ENCODE measurements around the gene ANGEL1.

The ANGEL1 gene

GRCh38 chr14:76778546-76779215, 34.0 kb downstream of the ANGEL1 start:
- DNase-seq = no peak

DNA sequence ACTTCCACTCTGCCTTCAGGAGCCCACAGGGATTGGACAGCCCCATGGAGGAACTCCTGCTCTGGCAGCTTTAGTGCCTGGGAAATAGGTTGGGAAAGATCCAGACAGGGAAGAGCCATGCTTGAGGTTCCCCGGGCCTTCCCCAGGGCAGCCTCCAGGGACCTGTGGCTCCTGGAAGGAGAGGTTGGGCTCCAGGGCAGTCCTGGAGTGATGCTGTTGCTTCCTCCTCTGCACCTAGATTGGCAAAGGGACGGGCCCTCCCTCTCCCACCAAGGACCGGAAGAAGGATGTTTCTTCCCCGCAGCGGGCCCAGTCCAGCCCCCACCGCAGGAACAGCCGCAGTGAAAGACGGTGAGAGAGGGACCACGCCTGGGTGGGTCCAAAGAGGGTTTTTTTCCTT, 35.0 kb downstream of the ANGEL1 start:
- DNase-seq = no peak

DNA sequence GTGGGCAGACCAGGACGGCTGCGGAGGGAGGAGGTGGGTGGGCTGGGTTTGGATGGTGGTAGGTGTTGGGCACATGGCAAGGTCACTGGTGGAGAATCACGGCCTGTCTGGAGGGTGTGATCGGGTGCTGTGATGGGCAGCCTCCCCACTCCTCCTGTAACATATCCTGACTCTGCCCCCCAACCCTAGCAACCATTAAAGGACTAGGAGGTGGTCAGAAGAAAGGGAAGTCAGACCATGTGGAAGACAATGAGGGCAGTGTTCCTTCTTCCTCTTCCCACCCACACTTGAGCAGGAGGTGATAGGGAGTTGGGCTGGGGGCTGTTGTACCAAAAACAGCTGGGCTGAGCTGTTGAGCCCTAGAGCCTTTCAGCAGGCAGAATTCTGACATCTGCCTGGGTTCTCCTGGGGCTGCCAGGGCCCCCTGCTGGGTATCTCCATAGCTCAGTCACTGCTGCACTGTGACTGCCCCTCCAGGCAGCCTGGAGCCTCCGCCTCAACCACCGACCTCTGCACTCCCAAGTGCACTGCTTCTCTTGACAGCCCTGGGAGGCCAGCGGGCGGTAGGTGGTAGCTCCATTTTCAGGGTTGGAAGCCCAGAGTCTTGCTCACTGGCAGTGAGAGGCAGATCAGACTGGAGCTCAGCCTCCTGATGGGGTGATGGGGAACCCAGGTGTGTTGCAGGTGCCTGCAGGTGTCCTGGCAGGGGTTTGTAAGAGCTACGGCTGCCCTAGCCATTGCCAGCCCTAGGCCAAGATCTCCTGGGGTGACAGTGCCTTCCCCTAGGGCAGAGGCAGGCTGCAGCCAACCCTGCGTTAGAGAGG, 36.0 kb downstream of the ANGEL1 start:
- no peak for DNase-seq

DNA sequence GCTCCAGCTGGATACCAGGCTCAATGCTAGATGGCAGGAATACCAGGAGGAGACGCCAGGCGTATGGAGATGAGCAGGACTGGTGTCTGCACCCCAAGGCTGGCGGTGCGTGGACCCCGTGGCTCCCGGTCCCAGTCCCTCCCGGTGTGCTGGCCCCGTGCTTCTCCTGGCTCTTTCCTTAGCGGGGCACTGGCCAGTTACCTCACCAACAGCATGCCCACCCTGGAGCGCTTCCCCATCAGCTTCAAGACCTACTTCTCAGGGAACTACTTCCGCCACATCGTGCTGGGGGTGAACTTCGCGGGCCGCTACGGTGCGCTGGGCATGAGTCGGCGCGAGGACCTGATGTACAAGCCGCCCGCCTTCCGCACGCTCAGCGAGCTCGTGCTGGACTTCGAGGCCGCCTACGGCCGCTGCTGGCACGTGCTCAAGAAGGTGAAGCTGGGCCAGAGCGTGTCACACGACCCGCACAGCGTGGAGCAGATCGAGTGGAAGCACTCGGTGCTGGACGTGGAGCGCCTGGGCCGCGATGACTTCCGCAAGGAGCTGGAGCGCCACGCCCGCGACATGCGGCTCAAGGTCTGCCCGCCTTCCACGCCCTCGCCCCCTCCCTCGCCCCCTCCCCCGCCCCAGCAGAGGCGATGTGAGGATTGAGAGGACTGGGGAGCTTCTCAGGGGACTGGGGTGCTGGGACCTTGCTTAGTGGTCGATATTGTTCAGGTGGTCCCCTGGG, 36.8 kb downstream of the ANGEL1 start:
- no peak for DNase-seq

DNA sequence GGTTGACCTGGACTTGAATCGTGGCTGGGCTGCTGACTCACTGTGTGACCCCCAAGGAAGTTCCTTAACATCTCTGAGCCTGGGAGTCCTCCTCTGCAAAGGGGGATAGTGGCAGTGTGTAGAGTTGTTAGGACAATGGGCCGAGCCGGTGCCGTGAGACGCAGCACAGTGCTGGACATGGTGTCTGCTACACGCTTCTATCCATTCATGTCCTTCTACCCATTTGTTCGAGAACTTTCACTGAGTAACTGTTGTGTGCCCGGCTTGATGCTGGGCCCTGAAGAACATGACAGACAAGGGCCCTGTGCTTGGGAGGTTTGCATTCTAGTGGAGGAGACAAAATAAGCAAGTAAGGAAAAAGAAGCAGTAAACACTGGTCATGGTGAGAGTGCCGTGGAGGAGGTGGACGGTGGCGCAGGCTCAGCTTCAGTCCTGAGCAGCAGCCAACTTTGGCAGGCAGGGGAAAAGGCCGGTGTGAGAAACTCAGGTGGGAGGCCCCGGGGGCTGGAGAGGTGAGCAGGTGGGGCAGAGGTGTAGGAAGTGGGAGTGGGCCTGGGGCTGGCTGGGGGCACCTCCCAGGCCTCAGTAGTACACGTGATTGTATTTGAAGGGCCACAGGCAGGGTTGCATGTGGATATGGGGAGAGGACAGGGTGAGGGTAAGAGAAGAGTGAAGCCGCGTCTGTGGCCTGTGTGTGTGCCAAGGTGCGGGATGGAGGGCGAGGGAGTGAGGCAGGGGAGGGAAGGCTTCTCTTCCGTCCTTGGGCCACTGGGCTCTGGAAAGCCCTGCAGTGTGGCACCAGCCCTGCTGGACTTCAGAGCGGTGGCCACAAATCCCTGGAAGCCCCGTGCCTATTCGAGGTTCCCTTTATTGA, 37.6 kb downstream of the ANGEL1 start:
- no peak for DNase-seq

DNA sequence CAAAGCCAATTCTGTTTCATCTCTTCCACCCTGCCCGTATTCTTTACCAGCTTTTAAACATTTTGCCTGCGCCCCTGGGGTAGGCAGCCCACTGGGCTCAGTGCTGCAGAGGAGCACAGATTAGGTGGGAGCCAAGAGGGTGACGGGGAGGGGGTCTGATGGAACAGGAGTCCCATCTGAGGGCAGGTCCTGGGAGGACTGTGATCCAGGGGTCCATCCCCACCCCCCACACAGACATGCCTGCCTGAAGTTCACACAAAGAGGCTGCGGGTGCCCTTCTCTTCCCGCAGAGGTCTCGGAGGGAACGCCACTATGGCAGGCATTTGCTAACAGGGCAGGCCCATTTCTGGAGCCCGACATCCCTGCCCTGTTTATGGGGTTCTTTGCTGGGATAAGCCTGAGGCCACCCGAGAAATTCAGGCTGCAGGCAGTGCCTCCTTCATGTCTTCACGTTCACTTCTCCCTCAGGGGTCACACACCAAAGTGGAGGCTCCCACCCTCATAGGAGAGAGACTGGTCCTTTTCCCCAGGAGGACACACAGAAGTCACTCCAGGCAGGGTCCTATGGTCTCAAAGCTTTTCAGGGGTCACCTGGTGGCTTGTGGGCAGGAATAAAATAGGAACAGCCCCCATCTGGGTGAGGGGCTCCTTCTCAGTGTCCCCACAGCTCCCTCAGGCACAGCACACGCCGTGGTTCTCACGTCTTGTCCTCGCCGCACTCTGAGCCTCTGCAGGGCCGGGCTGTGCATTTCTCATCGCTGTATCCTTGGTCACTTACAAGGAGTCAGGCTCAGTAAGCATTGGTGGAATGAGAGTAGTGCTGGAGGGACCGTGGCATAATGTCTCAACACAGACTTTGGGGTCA, 38.5 kb downstream of the ANGEL1 start:
- DNase-seq = no peak

GRCh38 chr14:76773188-76773885, 39.3 kb downstream of the ANGEL1 start:
- no peak for DNase-seq

GRCh38 chr14:76772300-76773187, 40.1 kb downstream of the ANGEL1 start:
- DNase-seq = no peak

DNA sequence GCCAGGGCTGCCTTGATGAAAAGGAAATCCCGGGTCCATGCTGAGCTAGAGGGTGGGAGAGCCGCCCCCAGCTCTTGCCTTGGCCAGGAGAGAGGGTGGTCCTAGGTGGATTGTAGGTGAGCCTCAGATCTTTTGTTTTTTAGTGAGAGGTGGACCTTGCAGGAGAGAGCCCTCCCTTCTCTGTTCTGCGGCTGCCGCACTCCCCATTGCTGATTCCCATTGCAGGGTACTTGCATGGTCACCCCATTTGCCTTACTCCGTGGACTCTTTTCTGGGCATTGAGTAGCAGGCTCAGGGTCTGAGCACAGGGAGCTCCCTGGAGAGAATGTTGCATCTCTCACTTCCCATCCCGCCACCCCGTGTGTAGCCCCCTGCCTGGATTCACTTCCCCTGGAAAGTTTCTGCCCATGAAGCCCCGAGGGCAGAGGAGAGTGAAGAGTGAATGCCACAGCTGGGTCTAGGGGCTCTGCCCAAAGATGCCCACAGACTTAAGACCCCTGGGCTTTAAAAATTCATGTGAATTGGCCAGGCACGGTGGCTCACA, 41.2 kb downstream of the ANGEL1 start:
- no peak for DNase-seq

- no peak for DNase-seq
These were observed 41.9 kb downstream of the ANGEL1 start for GRCh38 chr14:76770521-76771436.

- DNase-seq = no peak
These were observed 42.9 kb downstream of the ANGEL1 start for GRCh38 chr14:76769636-76770292.

DNA sequence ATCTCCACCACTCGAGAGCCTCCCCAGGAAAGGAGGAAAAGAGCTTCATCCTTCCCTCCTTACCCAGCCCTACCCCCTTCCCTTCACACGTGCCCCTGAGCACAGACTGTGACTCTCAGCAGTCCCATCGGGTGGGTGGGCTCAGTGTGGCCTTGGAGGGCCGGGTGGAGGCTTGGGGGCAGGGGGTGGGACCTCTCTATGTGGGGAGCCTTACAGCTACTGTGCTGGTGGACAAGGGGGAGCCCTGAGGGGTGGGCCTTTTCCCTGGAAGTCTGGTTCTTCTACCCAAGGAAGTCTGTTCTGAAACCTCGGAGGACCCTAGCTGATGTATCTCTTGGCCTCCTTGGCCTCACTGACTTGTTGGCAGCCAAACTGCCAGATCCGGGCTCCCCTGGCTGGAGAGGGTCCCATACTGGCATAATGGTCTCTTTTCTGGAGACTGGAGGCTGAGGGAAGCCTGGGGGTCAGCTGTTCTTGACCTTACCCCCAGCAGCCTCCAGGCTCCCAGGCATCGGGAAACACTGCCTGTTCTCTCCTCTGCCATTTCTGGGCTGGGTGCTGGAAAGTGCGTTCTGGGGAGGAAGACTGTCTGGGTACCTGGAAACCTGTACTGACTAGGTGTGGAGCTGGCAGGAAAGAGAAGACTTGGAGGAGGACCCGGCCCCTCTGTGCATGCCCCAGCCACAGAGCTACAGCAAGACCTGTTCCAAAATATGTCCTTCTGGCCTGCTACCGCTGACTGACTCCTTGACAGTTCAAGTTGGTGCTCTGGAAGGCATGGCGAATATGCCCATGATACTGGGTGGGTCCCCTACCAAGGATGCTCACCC, 43.8 kb downstream of the ANGEL1 start:
- DNase-seq = no peak

GRCh38 chr14:76767681-76768656, 44.7 kb downstream of the ANGEL1 start:
- DNase-seq = peak; percentile 64

DNA sequence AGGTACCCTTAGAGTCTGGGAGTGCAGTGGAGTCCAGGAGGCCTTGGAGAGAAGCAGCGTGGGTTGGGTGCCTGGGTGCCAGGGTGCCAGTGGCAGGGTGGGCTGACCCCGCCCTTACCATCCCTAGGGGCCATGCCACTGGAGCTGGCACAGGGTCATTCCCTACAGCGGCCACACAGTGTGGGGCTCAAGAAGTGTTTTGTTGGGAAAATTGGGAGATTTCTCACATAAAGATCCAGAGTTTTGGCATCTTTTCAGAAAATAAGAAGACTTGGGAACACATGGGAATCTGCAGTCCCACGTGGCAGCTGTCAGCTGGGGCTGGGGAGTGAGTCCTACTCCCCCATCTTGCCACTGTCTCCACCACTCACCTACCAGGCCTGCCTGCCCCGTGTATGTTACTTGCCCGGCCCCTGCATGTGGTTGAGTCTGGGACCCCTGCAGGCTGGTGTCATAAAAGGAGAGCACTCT, 47.2 kb downstream of the ANGEL1 start:
- DNase-seq = no peak

All from activated effector memory CD4-positive, alpha-beta T cell treated with Interleukin-2 at 50 U/mL for 16 hours (primary cell).